NT2/D1 (cell line): ENCODE data around the gene OSBPL7.

ENCODE experiments used
- YY1 ChIP-seq: IDR thresholded peaks from 2 replicates; pipeline ENCODE4 v1.6.1; 2011; ENCODE audit not compliant: insufficient read length, insufficient read depth
- ZNF274 ChIP-seq: IDR thresholded peaks from 2 replicates; pipeline ENCODE4 v1.6.1; 2011; ENCODE audit warnings: mild to moderate bottlenecking, low read depth, low read length

- TF ChIP-seq YY1, result no peak
- no peak for TF ChIP-seq ZNF274
Observed at GRCh38 chr17:47801176-47801765, 20.3 kb downstream of the OSBPL7 start.
